Activated T-cell treated with anti-CD3 and anti-CD28 coated beads, Interleukin-2, amount 50 U/mL, for 4 hours (primary cell): ENCODE results near the gene KRT72. TPM values are rescaled to one million over a fixed set of nuclear protein-coding genes. Genes with fewer than 3 reads are reported as not detected.

ENCODE experiments used
- ATAC-seq, 2 donors: fragments of 200-7000 bp; cut with Tn5 transposase; one replicate each; pipeline ENCODE4 v1.10.0; 2021
- DNase-seq: peaks from one replicate; pipeline ENCODE4 v3.0.0-alpha.2; 2020
- H3K27me3 Mint-ChIP-seq: one replicate; pipeline ENCODE4 v1.8.0; 2021; ENCODE audit warnings: low read depth, mixed read lengths
- H3K36me3 Mint-ChIP-seq: one replicate; pipeline ENCODE4 v1.8.0; 2022; ENCODE audit warnings: mixed read lengths; ENCODE audit not compliant: insufficient read depth
- H3K4me1 Mint-ChIP-seq: one replicate; pipeline ENCODE4 v1.8.0; 2021; ENCODE audit warnings: low read depth, mixed read lengths
- H3K4me3 Mint-ChIP-seq: one replicate; pipeline ENCODE4 v1.8.0; 2021; ENCODE audit warnings: mild to moderate bottlenecking, moderate library complexity, mixed read lengths
- H3K9me3 Mint-ChIP-seq: one replicate; pipeline ENCODE4 v1.8.0; 2021; ENCODE audit warnings: mixed read lengths
- total RNA-seq, 3 donors: library from RNA; stranded (reverse); gene quantifications; one replicate each; pipeline ENCODE4 v1.2.1, GENCODE V29; 2021

The KRT72 gene
- total RNA-seq, 3 donors from 2014 or later = 0.11 to 0.38 (median 0.20) TPM

DNA sequence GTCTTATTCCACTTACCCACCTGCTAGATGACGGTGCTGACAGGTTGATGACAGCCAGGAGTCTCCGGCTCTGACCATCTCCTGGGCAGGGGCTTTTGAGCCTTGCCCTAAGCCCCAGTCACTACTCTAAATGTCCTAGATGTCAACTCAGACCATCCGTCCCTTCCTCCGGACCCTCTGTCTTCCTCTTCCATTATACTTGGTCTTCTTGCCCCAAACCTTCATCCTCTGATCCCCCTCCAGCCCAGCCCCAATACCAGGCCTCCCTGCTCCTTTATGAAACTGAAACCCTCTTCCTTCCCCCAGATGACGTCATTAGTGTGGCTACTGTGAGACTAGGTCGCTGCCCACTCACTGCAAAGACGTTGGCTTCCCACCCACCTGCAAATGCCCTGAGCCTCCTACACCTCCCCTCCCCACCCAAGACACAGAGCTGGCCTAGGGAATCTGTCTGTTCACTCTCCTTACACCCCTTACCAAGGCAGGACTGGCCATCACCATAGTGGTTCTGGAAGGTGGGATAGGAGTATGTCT, 58.4 kb downstream of the KRT72 start:
- H3K9me3 Mint-ChIP-seq = no peaks in the 10 kb centered on the region
- DNase-seq (no peak), ATAC-seq (no peak)
- H3K36me3 Mint-ChIP-seq = no peaks in the 10 kb centered on the region
- peaks cover 5% of the 10 kb centered on the region for H3K27me3 Mint-ChIP-seq
- no peak overlapping the region for H3K4me3 Mint-ChIP-seq
- no peaks in the 10 kb centered on the region for H3K4me1 Mint-ChIP-seq

DNA sequence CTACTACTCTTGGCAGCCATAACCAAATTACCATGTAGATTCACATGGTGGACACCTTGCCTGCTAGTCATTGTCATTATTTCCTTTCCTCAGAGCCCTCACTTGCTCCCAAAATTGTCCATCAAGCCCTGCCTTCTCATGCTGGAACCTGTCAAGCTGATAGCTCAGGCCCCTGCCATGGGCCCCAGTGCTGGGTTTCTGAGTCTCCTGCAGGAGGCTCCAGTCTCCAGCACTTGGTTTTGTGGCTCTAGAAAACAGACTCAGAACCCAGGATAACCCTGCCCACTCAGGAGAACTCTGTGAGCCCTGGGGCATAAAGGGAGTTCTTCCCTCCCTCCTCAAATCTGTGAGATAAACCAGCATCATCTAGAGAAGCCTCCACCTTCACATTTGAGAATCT, 59.1 kb downstream of the KRT72 start:
- no peaks in the 10 kb centered on the region for H3K36me3 Mint-ChIP-seq
- H3K4me3 Mint-ChIP-seq = no peak overlapping the region
- H3K27me3 Mint-ChIP-seq = peaks cover 5% of the 10 kb centered on the region
- H3K4me1 Mint-ChIP-seq = no peaks in the 10 kb centered on the region
- DNase-seq = no peak
- no peaks in the 10 kb centered on the region for H3K9me3 Mint-ChIP-seq
- no peak for ATAC-seq

DNA sequence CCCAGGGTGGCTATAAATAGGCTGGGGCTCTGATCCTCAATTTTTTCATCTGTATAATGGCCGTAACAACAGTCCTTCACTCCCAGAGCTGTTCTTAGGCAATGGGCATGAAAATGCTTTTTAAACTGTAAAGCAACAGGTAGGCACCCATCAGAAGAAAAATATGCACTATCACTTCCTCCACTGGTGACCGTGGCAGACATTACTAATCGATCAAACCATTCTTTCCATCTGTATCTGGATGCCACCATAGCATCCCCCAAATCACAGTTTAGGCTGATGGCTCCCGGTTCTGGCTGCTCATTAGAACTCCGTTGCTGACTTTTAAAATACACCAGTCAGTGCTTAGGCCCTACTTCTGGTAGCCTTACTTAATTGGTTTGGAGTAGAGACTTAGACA, 59.6 kb downstream of the KRT72 start:
- H3K4me3 Mint-ChIP-seq = no peak overlapping the region
- peaks cover 5% of the 10 kb centered on the region for H3K27me3 Mint-ChIP-seq
- no peaks in the 10 kb centered on the region for H3K9me3 Mint-ChIP-seq
- ATAC-seq = no peak
- DNase-seq = no peak
- no peaks in the 10 kb centered on the region for H3K36me3 Mint-ChIP-seq
- H3K4me1 Mint-ChIP-seq = no peaks in the 10 kb centered on the region

DNA sequence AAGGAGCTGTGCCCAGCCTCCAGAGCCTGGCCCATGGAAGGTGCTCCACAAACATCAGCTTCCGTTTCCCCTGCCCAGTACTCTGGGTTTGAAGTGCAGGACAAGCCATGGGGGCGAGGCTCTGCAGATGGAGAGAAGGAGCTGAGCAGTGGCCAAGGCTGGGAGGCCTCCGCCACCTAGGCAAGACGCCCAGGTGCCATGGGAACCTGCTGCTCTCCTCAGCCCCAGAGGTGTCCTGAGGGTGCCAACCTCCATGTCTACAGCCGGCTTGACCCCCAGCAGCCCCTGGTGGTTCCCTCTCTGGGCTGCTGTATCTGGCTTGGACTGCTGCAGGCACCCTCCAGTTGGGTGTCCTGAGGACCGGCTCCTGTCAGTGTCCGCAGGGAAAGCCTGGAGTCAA, 60.7 kb downstream of the KRT72 start:
- no peaks in the 10 kb centered on the region for H3K9me3 Mint-ChIP-seq

DNA sequence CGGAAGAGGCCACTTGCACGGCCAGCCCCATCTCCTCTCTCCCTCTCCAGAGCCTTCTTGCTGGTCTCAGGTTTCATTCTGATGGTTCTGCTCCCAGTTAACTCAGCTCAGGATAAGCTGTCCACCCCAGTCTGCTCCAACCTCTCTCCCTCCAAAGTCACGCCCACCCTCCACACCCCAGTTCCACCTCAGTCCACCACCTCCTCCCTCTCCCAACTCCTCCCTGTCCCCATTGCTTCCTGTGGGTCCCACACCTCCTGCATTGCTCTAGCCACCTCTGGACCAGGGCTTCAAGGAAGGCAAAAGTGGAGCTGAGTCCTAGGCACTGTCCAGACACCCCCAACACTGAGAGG, 61.5 kb downstream of the KRT72 start:
- no peak for ATAC-seq
- peaks cover 2% of the 10 kb centered on the region for H3K27me3 Mint-ChIP-seq
- no peak for DNase-seq
- H3K36me3 Mint-ChIP-seq = no peaks in the 10 kb centered on the region
- H3K4me1 Mint-ChIP-seq = no peaks in the 10 kb centered on the region
- no peaks in the 10 kb centered on the region for H3K9me3 Mint-ChIP-seq
- no peak overlapping the region for H3K4me3 Mint-ChIP-seq

More for the DNA sequence above, 60.7 kb downstream of the KRT72 start:
- Mint-ChIP-seq H3K4me3 (no peak overlapping the region), H3K36me3 (no peaks in the 10 kb centered on the region), H3K27me3 (peaks cover 2% of the 10 kb centered on the region), H3K4me1 (no peaks in the 10 kb centered on the region)
- no peak for DNase-seq
- no peak for ATAC-seq

DNA sequence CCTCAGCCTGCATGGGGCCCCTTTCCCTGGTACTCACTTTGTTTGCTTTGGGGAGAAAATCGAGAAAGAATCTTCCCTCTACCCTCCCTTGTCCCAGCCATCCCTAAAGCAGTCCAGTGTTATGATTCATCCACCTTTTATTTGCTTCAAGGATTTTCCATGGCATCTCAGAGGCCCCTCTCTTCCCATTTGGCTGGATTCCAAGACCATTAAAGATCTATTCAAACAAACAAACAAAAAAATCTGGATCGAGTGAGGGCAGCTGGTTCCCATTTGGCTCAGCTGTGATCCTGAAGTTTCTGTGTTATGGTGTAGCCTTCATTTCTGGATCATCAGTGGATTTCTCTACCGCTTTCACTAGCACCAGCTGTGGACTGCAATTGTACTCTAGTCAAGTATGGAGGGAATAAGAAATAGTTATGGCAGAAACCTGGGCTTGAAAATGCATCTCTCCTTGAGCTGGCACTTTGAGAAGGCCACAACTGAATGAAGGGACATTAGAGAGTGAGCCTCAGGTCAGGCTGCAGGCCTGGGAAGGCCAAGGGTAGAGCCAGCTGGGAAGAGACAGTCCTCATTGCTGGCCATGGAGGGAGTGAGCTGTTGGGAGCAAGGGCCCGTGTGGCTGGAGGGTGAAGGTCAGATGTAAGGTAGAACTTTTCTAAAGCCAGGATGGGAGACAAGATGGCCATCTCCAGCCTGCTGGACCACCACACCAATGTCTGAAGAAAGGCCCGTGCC, 62.0 kb downstream of the KRT72 start:
- Mint-ChIP-seq H3K9me3 (no peaks in the 10 kb centered on the region), H3K27me3 (peaks cover 2% of the 10 kb centered on the region), H3K4me1 (no peaks in the 10 kb centered on the region), H3K4me3 (no peak overlapping the region), H3K36me3 (no peaks in the 10 kb centered on the region)
- DNase-seq = no peak
- no peak for ATAC-seq

DNA sequence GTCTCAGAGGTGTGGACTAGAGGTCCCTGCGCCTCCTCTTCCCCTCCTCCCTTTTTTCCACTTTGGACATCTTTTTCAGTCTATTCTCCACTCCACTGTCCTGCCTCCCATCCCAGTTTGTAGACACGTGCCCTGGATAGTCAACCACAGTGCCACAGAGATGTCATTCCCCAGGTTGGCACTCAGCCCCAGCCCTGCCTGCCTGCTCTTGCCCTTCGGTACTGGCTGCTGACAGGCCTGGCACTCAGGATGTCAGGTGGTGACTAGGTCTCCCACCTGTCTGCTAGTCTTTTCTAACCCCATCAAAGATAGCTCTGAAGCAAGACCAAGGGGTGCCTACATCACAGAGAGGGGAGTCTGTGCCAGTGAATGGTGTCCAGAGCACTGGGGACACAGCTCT, 64.2 kb downstream of the KRT72 start:
- Mint-ChIP-seq H3K4me1 (no peaks in the 10 kb centered on the region), H3K36me3 (no peaks in the 10 kb centered on the region), H3K9me3 (no peaks in the 10 kb centered on the region), H3K4me3 (no peak overlapping the region), H3K27me3 (peaks cover 4% of the 10 kb centered on the region)
- ATAC-seq = no peak
- no peak for DNase-seq

Other genes with a start within 250 kb of the KRT72 start
- not detected for gene KRT85, start 234.0 kb downstream of the KRT72 start, total RNA-seq
- gene KRT84, start 215.8 kb downstream of the KRT72 start, total RNA-seq = not detected
- not detected for gene KRT82, start 195.1 kb downstream of the KRT72 start, total RNA-seq
- gene KRT75, start 167.1 kb downstream of the KRT72 start, total RNA-seq = not detected
- gene KRT6B, start 149.3 kb downstream of the KRT72 start, total RNA-seq = not detected
- not detected for gene KRT6C, start 127.7 kb downstream of the KRT72 start, total RNA-seq
- gene KRT6A, start 108.2 kb downstream of the KRT72 start, total RNA-seq = not detected
- not detected for gene KRT5, start 81.1 kb downstream of the KRT72 start, total RNA-seq
- not detected for gene KRT71, start 48.3 kb downstream of the KRT72 start, total RNA-seq
- not detected for gene KRT74, start 27.6 kb downstream of the KRT72 start, total RNA-seq
- under 1 TPM; 0.16 to 0.23 (median 0.22) TPM for gene KRT73, start 17.1 kb upstream of the KRT72 start, total RNA-seq
- gene KRT2, start 50.7 kb upstream of the KRT72 start, total RNA-seq = not detected
- under 1 TPM in 1 of 3 donors, not detected in 2; 0.37 TPM for gene KRT1, start 78.9 kb upstream of the KRT72 start, total RNA-seq
- gene KRT77, start 102.1 kb upstream of the KRT72 start, total RNA-seq = not detected
- gene KRT76, start 175.9 kb upstream of the KRT72 start, total RNA-seq = not detected
- gene KRT3, start 194.7 kb upstream of the KRT72 start, total RNA-seq = not detected
- gene KRT4, start 212.7 kb upstream of the KRT72 start, total RNA-seq = not detected
- under 1 TPM in 2 of 3 donors, not detected in 1; 0.10 to 0.16 TPM for gene KRT79, start 232.8 kb upstream of the KRT72 start, total RNA-seq
- not detected for gene KRT78, start 247.5 kb upstream of the KRT72 start, total RNA-seq